SU-DHL-6 (cell line): ENCODE results near the gene BTG1.

ENCODE experiments used
- H2AFZ ChIP-seq: fragments of 200-600 bp; sonication (generic); 2 replicates; pipeline ENCODE4 v1.6.1; 2014; ENCODE audit warnings: low read depth, mild to moderate bottlenecking, moderate library complexity, mixed read lengths, antibody characterized with exemption, low read length; ENCODE audit not compliant: severe bottlenecking
- H3F3A ChIP-seq: fragments of 200-600 bp; shearing (Covaris generic); 2 replicates; pipeline ENCODE4 v1.6.0; 2016; ENCODE audit warnings: antibody characterized with exemption, mild to moderate bottlenecking; ENCODE audit not compliant: insufficient read depth
- H3K27ac ChIP-seq: fragments of 200-600 bp; sonication (generic); 2 replicates; pipeline ENCODE4 v1.5.1; 2016; ENCODE audit warnings: low read depth, mild to moderate bottlenecking, low read length, moderate library complexity, mixed read lengths
- H3K27me3 ChIP-seq: fragments of 200-600 bp; sonication (generic), shearing (Covaris generic); 2 replicates; pipeline ENCODE4 v1.6.0; 2014; ENCODE audit warnings: mild to moderate bottlenecking, low read length
- H3K36me3 ChIP-seq: fragments of 200-600 bp; sonication (generic); 2 replicates; pipeline ENCODE4 v1.6.1; 2014; ENCODE audit warnings: mild to moderate bottlenecking, low read length, mixed read lengths
- H3K4me2 ChIP-seq: fragments of 300-600, 200-600 bp; shearing (Covaris generic), sonication (generic); 2 replicates; pipeline ENCODE4 v1.6.0; 2014; ENCODE audit warnings: low read length, low read depth, mild to moderate bottlenecking; ENCODE audit not compliant: poor library complexity, severe bottlenecking
- H3K4me3 ChIP-seq: fragments of 200-600 bp; sonication (generic); 2 replicates; pipeline ENCODE4 v1.5.1; 2014; ENCODE audit warnings: antibody characterized with exemption, low read length, mild to moderate bottlenecking, mixed read lengths; ENCODE audit not compliant: insufficient read depth, poor library complexity, severe bottlenecking
- H3K79me2 ChIP-seq: fragments of 200-600 bp; sonication (generic); 2 replicates; pipeline ENCODE4 v1.6.1; 2014; ENCODE audit warnings: mild to moderate bottlenecking, low read length, moderate library complexity; ENCODE audit not compliant: insufficient read depth
- H3K9ac ChIP-seq: fragments of 200-600 bp; sonication (generic); 2 replicates; pipeline ENCODE4 v1.7.0; 2014; ENCODE audit warnings: mild to moderate bottlenecking, low read length
- H3K9me2 ChIP-seq: fragments of 200-600 bp; sonication (generic); replicated peaks from 2 replicates; pipeline ENCODE4 v1.6.1; 2014; ENCODE audit warnings: low read length; ENCODE audit not compliant: insufficient read depth
- H3K9me3 ChIP-seq: fragments of 200-600 bp; sonication (generic); 2 replicates; pipeline ENCODE4 v1.6.1; 2014; ENCODE audit warnings: low read length, mixed read lengths; ENCODE audit not compliant: insufficient read depth
- H4K20me1 ChIP-seq: fragments of 200-600 bp; sonication (generic); 2 replicates; pipeline ENCODE4 v1.6.1; 2014; ENCODE audit warnings: low read depth, mild to moderate bottlenecking, antibody characterized with exemption, low read length, moderate library complexity, mixed read lengths
- CTCF ChIP-seq: fragments of 200-600 bp; sonication (generic); IDR thresholded peaks from one replicate; pipeline ENCODE4 v1.5.1; 2017; ENCODE audit warnings: antibody characterized with exemption, mild to moderate bottlenecking, low read length, moderate library complexity; ENCODE audit not compliant: insufficient read depth, poor library complexity, severe bottlenecking
- EZH2phosphoT487 ChIP-seq: fragments of 200-600 bp; sonication (generic), shearing (Covaris generic); conservative IDR thresholded peaks from 2 replicates; pipeline ENCODE4 v1.6.1; 2018; ENCODE audit warnings: mild to moderate bottlenecking, antibody characterized with exemption, low read length, moderate library complexity, mixed read lengths

BTG1 gene

GRCh38 chr12:92132288-92132687, 13.4 kb downstream of the BTG1 start:
- Histone ChIP-seq H3K27ac (no peak overlapping the region), H3F3A (no peaks in the 10 kb centered on the region), H3K4me2 (no peak overlapping the region), H3K27me3 (no peaks in the 10 kb centered on the region), H3K79me2 (peaks cover 98% of the 10 kb centered on the region), H3K36me3 (no peaks in the 10 kb centered on the region), H2AFZ (no peak overlapping the region), H3K9me3 (no peaks in the 10 kb centered on the region), H4K20me1 (peaks cover 34% of the 10 kb centered on the region; the same call in 1 of the 2 replicates), H3K4me3 (no peak overlapping the region), H3K9ac (no peak overlapping the region), H3K9me2 (no peaks in the 10 kb centered on the region)
- no peak for TF ChIP-seq EZH2phosphoT487
- no peak for TF ChIP-seq CTCF

- Histone ChIP-seq H3K4me3 (no peak overlapping the region), H3K9me3 (no peaks in the 10 kb centered on the region), H3K36me3 (no peaks in the 10 kb centered on the region), H4K20me1 (peaks cover 34% of the 10 kb centered on the region; the same call in 1 of the 2 replicates), H3K27me3 (no peaks in the 10 kb centered on the region), H3F3A (no peaks in the 10 kb centered on the region), H2AFZ (no peak overlapping the region), H3K9ac (no peak overlapping the region), H3K9me2 (no peaks in the 10 kb centered on the region), H3K27ac (no peak overlapping the region), H3K4me2 (no peak overlapping the region), H3K79me2 (peaks cover 92% of the 10 kb centered on the region)
- TF ChIP-seq EZH2phosphoT487 (no peak), CTCF (no peak)
Measured at GRCh38 chr12:92130999-92131398, 14.6 kb downstream of the BTG1 start.

- TF ChIP-seq CTCF (no peak), EZH2phosphoT487 (no peak)
- peaks cover 91% of the 10 kb centered on the region for H3K79me2 ChIP-seq
- no peaks in the 10 kb centered on the region for H3K9me2 ChIP-seq
- no peak overlapping the region for H2AFZ ChIP-seq
- no peaks in the 10 kb centered on the region for H3K36me3 ChIP-seq
- no peak overlapping the region for H3K9ac ChIP-seq
- H3K4me3 ChIP-seq, result no peak overlapping the region
- H3K27ac ChIP-seq, result no peak overlapping the region
- no peaks in the 10 kb centered on the region for H3K9me3 ChIP-seq
- no peaks in the 10 kb centered on the region for H3K27me3 ChIP-seq
- peaks cover 32% of the 10 kb centered on the region; the same call in 1 of the 2 replicates for H4K20me1 ChIP-seq
- H3F3A ChIP-seq, result no peaks in the 10 kb centered on the region
- H3K4me2 ChIP-seq, result no peak overlapping the region
Measured at GRCh38 chr12:92129609-92130008, 16.0 kb downstream of the BTG1 start.

GRCh38 chr12:92128612-92129011, 17.0 kb downstream of the BTG1 start:
- no peak overlapping the region for H3K27ac ChIP-seq
- H3K4me3 ChIP-seq, result no peak overlapping the region
- no peaks in the 10 kb centered on the region for H3K9me3 ChIP-seq
- no peaks in the 10 kb centered on the region for H3K27me3 ChIP-seq
- TF ChIP-seq EZH2phosphoT487 (no peak), CTCF (no peak)
- H3F3A ChIP-seq, result no peaks in the 10 kb centered on the region
- peaks cover 91% of the 10 kb centered on the region for H3K79me2 ChIP-seq
- no peaks in the 10 kb centered on the region for H3K36me3 ChIP-seq
- no peak overlapping the region for H2AFZ ChIP-seq
- H3K9ac ChIP-seq, result no peak overlapping the region
- no peaks in the 10 kb centered on the region for H3K9me2 ChIP-seq
- peaks cover 26% of the 10 kb centered on the region; the same call in 1 of the 2 replicates for H4K20me1 ChIP-seq
- H3K4me2 ChIP-seq, result no peak overlapping the region
